Amygdala (tissue), 56 donors: ENCODE results near the gene ELMO1.
A peak's percentile ranks its signal among the peaks of the same experiment; 100 is the strongest.

Experiments used
- DNase-seq, 56 donors: peaks; one replicate each; lab custom pipeline; 2025; lab: John Stamatoyannopoulos, UW

The ELMO1 gene

GRCh38 chr7:37046531-37047079, 402.1 kb downstream of the ELMO1 start:
- no peak for DNase-seq

- DNase-seq, result no peak
Observed at GRCh38 chr7:37045681-37046179, 402.9 kb downstream of the ELMO1 start.

DNA sequence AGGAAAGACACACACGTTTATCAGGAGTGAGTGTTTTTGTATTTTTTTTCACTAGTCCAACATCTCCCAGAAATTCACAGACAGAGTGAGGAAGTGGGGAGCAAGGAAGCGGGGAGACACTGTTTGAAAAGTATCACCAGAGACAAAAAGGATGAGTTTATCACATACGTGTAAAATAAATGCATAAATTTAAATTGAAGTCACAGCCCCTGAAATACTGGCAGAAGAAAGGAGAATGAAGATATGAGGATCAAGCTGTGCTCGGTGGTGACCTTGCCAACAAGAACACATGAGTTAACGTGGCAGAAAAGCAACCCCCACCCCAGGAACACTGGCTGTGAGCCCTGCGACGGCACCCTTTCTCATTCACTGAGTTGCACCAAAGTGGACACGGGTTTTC, 407.2 kb downstream of the ELMO1 start:
- no peak for DNase-seq

GRCh38 chr7:37040330-37040729, 408.3 kb downstream of the ELMO1 start:
- no peak for DNase-seq

DNA sequence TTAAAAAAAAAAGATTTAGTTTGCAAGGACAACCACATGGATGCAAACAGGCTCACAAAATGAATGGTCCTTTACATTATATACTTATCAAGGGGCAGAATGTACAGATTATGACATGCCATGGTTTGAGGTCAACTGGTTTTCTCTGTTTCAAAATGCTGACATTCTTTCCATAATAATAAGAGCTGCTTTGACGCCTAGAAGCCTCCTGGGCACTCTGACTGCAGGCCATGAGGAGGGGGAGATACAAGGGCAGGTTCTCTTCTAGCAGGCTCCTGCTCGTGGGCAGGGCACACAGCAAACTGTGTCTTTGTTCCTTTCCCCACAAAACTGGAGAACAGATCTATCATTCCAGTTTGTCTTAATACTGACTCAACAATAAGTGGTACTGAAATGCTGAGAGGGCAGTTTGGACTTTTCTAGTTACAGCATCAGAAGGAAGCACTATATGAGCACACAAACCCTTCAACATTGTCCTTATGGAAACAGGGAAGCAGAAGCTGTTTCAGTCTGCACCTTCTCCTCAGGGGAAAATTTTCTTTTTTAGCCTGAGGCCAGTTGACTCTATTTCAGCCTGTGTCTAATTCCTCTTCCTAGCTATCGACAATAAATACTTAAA, 409.4 kb downstream of the ELMO1 start:
- no peak for DNase-seq

DNA sequence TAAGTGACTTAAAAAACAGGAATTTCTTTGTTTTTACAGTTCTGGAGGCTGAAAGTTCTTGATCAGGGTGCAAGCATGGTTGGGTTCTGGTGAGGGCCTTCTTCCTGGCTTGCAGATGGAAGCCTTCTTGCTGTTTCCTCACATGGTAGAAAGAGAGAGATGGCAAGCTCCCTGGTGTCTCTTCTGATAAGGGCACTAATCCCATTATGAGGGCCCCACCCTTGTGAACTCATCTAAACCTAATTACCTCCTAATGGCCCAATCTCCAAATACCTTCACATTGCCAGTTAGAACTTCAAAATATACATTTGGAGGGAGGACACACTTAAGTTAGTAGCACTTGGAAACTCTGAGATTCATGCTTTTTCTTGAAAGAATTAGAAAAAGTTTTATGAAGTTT, 410.0 kb downstream of the ELMO1 start:
- no peak for DNase-seq

GRCh38 chr7:37037286-37037685, 411.4 kb downstream of the ELMO1 start:
- DNase-seq, result no peak

- DNase-seq, result no peak
Observed at GRCh38 chr7:37035631-37036030, 413.0 kb downstream of the ELMO1 start.

DNA sequence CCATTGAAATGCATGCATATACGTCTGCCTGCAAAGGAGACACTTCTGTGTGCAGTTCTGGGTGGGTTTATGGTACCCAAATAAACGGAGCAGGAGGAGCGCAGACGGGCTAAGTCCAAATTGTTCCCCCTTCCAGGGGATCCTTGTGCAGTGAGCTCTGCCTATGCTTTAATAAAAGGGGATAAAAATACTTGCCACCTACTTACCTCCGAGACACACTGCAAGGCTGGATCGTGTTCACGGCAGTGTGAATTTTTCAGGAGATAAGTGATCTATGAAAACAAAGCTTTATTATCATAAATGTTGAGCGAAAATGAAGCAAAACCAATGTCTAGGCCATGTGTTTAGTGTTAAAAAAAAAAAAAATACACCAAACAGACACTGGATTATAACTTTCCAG, 415.5 kb downstream of the ELMO1 start:
- peak in 1 of 56 donors; percentile 9 for DNase-seq

GRCh38 chr7:37032258-37032601, 416.4 kb downstream of the ELMO1 start:
- DNase-seq, result no peak

GRCh38 chr7:37031571-37032257, 416.9 kb downstream of the ELMO1 start:
- DNase-seq, result peak in 29 of 56 donors; percentile 9 to 79 (median 44)

DNA sequence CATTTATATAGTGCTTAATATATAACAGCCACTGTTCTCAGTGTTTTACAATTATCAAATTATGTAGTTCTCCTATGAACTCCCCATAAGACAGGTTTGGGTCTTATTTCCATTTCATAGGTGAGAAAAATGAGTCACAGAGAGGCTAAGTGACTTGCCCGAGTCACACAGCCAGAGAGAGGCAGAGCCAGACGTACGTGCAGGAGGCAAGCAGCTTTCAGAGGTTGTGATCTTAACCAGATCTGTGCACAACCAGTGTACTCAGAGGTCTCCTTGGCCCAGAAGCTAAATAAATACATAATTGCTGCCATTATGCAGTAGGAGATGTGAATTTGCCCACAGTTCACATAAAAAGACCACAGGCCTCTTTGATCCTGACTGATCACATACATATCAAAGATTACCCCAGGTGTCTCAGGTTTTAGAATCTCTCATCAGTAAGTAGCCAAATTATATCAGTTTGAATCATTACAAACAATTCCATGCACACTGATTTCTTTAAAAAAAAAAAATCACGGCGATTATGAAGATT, 419.7 kb downstream of the ELMO1 start:
- DNase-seq, result no peak

- DNase-seq, result no peak
Observed at GRCh38 chr7:37027557-37028341, 420.9 kb downstream of the ELMO1 start.

DNA sequence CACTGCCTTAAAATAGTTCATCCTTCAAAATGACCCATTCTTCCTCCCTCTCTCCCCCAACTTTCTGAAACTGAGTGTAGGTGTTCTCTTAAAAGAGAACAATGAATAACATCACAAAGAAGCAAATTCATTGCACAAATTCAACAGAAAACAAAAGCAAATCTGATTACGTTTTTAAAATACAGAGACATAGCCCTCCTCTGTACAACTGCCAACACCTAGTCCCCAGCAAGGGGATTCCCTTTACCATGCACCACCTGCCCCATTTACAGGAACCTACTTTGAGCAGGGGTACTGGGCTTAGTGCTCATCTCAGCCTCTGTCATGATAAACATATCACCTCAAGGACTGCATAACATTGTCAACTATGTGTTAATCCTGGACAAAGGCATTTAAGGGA, 421.6 kb downstream of the ELMO1 start:
- no peak for DNase-seq

GRCh38 chr7:37018954-37019353, 429.7 kb downstream of the ELMO1 start:
- no peak for DNase-seq

GRCh38 chr7:37016064-37016878, 432.4 kb downstream of the ELMO1 start:
- DNase-seq, result no peak

DNA sequence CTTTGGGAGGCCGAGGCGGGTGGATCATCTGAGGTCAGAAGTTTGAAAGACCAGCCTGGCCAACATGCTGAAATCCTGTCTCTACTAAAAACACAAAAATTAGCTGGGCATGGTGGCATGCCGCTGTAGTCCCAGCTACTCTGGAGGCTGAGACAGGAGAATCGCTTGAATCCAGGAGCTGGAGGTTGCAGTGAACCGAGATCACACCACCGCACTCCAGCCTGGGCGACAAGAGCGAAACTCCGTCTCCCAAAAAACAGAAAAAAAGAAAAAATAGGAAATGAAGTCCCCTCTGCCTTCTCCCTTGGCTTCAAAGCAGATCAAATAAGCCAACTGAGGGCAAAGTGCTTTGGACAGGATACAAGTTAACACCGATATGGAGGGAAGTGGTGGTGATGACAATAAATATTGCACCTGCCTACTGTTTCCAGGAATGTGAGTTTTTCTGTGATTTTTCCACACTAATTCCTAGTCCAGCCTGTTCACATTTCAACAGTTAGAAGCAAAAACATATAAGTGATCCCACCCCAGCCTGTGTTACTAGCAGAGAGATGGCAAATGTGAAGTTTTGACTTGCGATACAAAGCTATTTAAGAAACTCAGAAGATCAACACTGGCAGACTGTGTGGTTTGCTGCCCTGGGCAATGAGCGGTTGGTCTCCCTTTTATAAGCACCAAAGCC, 433.2 kb downstream of the ELMO1 start:
- no peak for DNase-seq

DNA sequence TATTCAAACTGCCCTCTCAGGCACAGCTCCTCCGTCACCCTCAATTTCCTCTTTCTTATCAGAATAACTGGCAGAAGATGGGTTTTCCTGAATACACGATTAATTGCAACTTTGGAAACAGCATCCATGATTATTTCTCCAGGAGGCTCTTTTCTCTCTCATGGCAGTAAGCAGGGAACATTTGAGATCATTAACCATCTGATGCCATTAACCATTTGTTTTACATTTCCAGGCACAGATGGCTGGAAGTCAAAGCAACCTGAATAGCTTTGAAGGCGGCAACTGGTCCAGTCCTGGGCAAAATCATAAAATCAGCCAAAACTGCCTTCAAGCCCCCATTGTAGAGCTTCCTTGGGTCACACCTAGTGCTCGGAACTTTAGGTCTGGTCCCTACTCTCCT, 434.9 kb downstream of the ELMO1 start:
- no peak for DNase-seq

GRCh38 chr7:37011151-37011890, 437.3 kb downstream of the ELMO1 start:
- DNase-seq, result no peak
